Measurements from ENCODE around the gene CCNI.
A peak's percentile ranks its signal among the peaks of the same experiment; 100 is the strongest.

The CCNI gene

DNA sequence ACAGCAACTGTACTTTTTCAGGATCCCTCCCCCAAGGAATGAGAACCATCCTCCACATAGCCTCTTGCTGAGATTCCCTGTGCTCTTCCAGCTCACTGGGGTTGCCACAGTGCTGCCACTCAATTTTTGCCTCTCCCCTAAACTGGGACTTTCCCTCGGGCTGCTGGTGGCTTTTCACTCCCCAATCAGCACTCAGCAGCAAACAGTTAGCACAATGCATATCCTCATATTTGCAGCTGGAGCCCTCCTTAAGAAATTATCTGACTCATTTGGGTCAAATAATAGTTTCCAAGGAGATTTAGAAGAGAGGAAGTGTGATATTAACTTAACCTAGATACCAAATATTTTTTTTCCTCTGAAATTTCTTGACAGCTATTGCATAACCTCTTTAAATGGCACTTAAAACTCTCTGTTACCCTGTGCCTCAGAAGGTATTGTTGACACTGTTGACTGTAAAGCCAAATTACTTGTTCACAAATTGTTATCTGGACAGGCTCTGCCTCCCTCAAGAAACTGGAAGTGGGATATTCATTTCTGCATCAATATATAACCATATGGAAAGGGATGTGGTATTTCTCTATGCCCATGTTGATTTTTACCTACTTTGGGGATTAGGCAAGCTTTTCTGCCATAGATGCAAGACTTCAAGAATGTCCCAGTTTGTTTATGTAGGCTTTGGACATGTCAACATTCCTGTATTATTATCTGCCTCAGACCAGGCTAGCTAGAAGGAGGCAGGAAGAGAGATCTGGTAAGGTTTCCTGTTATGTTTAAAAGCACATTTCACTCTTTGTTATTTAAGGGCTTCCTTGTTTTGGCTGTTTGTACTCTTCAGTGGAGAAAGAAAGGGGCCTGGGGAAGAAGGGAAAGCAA, 68.2 kb downstream of the CCNI start:
- no peak for DNase-seq (ENCODE audit: low read depth in 2 of 2)

DNA sequence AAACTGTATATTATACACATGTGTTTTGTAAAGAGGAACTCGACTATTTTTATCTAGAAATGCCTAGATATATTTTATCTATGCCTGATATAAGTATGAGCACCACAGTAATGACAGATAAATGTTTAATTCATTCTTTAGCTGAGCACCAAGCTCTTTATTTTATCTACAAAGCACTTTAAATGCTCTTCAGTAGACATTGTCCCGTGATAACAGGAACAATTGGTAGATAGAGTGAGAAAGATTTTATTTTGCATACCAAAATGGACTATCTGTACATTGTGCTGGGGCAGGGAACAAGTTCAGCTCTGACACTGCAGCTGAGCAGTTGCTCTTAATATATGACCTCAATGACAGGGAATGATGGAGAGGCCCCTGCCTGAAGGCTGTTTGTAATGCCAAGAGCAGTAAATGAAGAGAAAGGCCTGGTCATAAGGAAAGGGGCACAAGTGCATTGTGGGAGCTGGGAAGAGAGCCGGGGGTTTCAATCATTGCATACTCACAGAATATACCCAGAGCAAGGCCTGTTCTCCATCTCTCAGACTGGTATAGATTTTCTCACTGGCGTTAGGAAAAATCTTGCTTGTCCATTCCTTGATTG, 68.9 kb downstream of the CCNI start:
- no peak for DNase-seq (ENCODE audit: low read depth in 2 of 2)

DNA sequence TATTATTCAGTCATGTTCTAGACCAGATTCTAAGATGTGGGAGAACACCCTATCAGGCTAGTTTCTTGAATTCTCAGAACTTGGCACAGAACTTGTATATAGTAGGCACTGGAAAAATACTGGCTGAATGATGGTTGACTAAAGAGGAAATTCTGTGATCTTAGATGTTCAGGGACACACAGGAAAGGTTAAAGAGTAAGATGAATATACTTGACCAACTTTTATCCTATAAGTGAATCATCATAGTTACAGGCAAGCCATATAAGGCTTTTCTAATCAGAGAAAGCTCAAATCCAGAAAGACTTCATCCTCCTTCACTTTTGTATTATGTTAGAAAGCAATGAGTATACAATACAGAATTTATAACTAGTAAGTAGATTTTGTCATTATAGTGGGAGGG, 72.4 kb downstream of the CCNI start:
- DNase-seq (ENCODE audit: low read depth in 2 of 2) = no peak

DNA sequence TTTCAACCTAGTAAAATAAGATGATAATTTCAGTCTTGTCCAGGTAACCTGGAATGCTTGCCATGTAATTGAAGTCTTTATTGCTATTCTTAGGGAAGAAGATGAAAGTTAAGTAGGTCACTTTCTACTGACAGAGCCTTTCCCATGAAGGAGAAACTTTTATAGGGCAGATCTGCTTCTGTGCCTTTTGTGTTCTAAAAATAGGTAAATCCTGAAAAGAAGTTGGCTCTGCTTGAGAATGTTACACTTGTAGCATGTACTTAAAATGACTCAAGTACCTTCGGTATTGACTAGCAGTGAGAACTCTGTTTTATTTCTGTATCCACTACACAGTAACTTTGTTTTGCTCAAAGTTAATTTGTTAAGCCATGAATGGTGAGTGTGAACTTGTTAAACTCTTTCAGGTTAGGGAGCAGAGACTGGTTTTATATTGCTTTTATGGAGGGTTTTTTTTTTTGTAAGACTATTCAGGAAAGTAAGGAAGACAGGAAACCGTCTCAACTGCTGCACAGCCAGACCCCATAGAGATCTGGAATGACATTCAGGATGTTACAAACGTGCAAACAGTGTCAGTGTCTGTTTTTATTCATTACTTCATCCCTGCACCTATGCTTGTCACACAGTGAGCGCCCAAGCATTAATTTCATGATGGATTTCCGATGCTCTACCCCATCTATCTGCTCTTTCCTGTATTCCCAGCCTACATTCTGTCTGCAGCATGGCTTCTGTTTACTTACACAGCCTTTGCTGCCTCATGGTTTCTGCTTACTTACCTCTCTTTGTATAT, 73.3 kb downstream of the CCNI start:
- DNase-seq (ENCODE audit: low read depth in 2 of 2) = no peak

DNA sequence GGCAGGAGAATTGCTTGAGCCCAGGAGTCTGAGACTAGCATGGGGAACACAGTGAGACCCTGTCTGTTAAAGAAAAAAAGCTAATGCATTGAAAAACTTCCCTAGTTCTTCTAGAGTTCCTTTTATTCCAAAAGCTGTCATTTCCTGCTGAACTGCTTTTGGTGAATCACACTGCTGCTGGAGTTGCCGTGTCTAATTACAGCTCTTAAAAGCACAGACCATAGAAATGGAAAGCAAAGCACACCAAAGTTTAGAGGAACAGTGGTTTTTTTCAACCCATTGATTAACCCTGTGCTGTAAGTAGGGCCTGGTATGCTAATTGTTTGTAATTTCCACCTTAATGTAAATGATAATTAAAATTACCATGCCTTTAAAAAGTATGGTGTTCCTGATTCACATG, 73.9 kb downstream of the CCNI start:
- DNase-seq (ENCODE audit: low read depth in 2 of 2) = no peak

DNA sequence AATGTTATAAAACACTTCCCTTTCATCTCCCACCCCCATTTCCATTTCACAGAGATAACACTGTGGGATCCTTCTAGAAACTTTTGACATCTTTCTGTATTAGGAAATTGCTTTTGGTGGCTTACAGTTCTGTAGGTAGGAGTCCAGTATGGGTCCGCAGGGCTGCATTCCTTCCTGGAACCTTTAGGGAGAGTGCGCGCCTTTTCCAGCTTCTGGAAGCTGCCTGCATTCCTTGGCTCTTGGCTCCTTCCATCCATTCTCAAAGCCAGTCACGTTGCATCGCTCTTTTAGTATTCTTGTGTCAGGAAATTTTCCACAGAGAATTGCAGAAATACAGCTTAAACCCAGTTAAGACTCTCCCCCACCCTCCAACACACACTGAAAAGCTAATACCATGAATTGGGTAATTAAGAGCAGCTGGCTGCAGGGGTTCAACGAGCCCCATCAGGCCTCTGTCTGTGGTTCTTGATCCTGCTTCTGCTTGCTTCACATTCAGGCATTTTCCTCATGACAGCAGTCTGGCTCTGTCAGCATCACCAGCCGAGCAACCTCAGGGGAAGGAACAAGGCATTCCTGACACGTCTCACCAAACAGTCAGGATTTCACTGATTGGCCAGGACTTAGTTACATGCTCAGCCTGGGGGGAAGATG, 77.4 kb downstream of the CCNI start:
- DNase-seq (ENCODE audit: low read depth in 2 of 2) = peak; percentile 82 to 85

DNA sequence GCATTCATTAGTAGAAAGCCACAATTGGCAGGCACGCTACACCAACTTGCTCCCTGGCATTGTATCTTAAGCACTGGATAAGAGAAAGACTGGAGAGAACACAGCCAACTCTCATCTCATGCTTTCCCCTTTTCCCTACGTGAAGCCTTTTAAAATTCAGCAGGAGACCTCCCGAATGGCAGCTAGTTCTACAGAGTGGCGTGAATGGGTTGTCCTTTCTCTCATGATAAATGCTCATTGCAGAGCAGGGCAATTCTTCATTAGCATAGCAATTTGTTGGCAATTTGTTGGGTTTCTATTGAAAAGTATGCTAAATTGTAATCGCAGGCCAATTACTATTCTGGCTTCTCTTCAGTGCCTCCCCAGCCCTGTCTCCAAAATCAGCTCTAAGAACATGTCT, 78.3 kb downstream of the CCNI start:
- DNase-seq (ENCODE audit: low read depth in 2 of 2) = no peak
